Adrenal gland (tissue), 5 donors: ENCODE data around the gene TGFBR2.

Experiments used
- POLR2A ChIP-seq, 2 donors: fragments of 450-650 bp; IDR thresholded peaks; one replicate each; pipeline ENCODE4 v1.6.1; 2017; ENCODE audit warnings: antibody characterized with exemption in 2 of 2, mild to moderate bottlenecking in 2 of 2, moderate library complexity in 1 of 2
- TF ChIP-seq, protein P1 (sequence below), 6 experiments: fragments of 450-650 bp in 4 of 6; fragments of 200-600 bp in 2 of 6; sonication (generic) in 1 of 6; IDR thresholded peaks; 1 replicate in 5 of 6; 2 replicates in 1 of 6; pipeline versions ENCODE4 v1.5.1 to v1.8.0; 2016 to 2021; ENCODE audit warnings: antibody characterized with exemption in 6 of 6, mild to moderate bottlenecking in 2 of 6, moderate library complexity in 1 of 6
- donor health status: DM: no; HTN: no; CAD: no.

DNA sequence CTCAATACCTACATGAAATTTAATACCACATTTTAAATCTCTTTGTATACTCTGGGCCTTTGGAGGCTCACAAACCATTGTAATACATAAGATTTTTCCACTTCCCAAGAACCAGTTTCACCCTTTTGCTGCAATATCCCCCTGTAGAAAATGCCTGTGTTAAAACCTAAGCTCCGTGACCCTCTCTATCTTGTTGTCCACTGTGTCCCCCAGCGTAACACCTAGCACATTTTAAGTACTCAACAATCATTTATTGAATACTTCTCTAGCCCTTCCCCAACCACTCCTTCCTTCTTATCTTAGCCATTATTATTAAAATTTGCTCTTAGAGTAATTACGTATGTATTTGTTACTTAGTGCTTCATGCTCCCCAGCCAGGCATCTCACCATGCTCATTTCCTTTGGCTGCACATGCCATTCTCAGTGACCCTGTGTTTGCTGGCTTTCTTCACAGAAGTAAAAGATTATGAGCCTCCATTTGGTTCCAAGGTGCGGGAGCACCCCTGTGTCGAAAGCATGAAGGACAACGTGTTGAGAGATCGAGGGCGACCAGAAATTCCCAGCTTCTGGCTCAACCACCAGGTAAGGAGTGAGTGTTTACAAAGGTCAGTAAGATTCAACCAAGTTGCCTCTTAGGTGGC, 81.6 kb downstream of the TGFBR2 start:
- TF ChIP-seq, protein P1, sequence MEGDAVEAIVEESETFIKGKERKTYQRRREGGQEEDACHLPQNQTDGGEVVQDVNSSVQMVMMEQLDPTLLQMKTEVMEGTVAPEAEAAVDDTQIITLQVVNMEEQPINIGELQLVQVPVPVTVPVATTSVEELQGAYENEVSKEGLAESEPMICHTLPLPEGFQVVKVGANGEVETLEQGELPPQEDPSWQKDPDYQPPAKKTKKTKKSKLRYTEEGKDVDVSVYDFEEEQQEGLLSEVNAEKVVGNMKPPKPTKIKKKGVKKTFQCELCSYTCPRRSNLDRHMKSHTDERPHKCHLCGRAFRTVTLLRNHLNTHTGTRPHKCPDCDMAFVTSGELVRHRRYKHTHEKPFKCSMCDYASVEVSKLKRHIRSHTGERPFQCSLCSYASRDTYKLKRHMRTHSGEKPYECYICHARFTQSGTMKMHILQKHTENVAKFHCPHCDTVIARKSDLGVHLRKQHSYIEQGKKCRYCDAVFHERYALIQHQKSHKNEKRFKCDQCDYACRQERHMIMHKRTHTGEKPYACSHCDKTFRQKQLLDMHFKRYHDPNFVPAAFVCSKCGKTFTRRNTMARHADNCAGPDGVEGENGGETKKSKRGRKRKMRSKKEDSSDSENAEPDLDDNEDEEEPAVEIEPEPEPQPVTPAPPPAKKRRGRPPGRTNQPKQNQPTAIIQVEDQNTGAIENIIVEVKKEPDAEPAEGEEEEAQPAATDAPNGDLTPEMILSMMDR (IDR thresholded peaks at IDR 0.05) = no peak
- TF ChIP-seq POLR2A (IDR thresholded peaks at IDR 0.05) = no peak
